Brain microvascular endothelial cell (primary cell): ENCODE measurements around the gene NACA2.

ENCODE experiments used
- DNase-seq: peaks from one replicate; pipeline ENCODE4 v3.0.0-alpha.2; 2020
- H3K27ac ChIP-seq: fragments of 250-450 bp; sonication (Bioruptor Pico); 2 replicates; pipeline ENCODE4 v1.5.1; 2020; ENCODE audit warnings: mild to moderate bottlenecking, moderate library complexity
- H3K27me3 ChIP-seq: fragments of 250-450 bp; sonication (Bioruptor Pico); replicated peaks from 2 replicates; pipeline ENCODE4 v1.5.1; 2020; ENCODE audit warnings: mild to moderate bottlenecking
- H3K36me3 ChIP-seq: fragments of 250-450 bp; sonication (Bioruptor Pico); replicated peaks from 2 replicates; pipeline ENCODE4 v1.5.1; 2020; ENCODE audit warnings: mild to moderate bottlenecking
- H3K4me3 ChIP-seq: 2 replicates; pipeline ENCODE4 v1.5.1; 2011; ENCODE audit warnings: low read depth, mild to moderate bottlenecking, control low read depth, low read length, moderate library complexity
- in situ Hi-C: cut with HindIII; loops from 2 replicates; pipeline ENCODE4 v1.10.0; 2017; ENCODE audit warnings: low sequenced_read_pairs, low pct_ligation_motif_present
- TF ChIP-seq, protein P1 (sequence below): IDR thresholded peaks from 2 replicates; pipeline ENCODE4 v1.5.1; 2011; ENCODE audit warnings: low read depth, mild to moderate bottlenecking, moderate library complexity, low read length, control low read depth, inconsistent platforms; ENCODE audit errors: missing control alignments

Gene NACA2

DNA sequence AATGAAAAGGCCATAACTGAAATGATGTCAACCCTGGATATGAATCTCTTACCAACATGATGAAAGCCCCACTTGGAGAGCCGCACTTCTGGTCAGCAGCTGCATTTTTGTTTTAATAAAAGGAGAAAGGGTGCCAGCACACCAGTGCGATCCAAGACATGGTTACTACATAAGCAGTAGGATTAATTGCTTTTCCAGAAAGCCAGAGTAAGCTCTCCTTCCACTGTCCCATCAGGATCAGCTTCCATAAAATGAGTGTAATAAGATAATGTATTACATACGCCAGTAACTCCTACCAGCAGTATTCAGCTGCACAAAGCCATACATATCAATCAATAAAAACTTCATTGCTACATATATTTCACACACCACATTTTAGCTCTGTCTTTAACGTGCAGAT, 26.3 kb upstream of the NACA2 start:
- in situ Hi-C loops, result no loop called here
- Histone ChIP-seq H3K27me3 (no peaks in the 10 kb centered on the region), H3K27ac (no peak overlapping the region), H3K36me3 (no peaks in the 10 kb centered on the region), H3K4me3 (no peak overlapping the region)
- no peak for DNase-seq
- TF ChIP-seq, protein P1, sequence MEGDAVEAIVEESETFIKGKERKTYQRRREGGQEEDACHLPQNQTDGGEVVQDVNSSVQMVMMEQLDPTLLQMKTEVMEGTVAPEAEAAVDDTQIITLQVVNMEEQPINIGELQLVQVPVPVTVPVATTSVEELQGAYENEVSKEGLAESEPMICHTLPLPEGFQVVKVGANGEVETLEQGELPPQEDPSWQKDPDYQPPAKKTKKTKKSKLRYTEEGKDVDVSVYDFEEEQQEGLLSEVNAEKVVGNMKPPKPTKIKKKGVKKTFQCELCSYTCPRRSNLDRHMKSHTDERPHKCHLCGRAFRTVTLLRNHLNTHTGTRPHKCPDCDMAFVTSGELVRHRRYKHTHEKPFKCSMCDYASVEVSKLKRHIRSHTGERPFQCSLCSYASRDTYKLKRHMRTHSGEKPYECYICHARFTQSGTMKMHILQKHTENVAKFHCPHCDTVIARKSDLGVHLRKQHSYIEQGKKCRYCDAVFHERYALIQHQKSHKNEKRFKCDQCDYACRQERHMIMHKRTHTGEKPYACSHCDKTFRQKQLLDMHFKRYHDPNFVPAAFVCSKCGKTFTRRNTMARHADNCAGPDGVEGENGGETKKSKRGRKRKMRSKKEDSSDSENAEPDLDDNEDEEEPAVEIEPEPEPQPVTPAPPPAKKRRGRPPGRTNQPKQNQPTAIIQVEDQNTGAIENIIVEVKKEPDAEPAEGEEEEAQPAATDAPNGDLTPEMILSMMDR, result no peak

DNA sequence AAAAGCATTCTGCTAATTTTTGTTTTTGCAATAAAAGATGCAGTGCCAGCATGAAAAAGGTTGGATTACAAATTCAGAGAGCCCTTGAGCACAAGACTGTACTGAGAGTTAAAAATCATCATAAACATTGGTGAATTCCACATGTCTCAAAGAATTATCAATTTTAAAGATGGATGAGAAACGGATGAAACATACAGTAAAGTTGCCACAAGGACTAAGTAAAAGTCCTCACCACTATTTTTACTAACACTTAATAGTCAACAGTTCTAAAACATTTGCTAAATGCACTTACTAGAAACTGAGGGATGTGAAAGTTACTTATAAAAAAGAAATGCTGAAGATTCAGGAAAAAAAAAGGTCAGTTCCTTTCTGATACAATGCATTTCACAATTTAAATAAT, 25.8 kb upstream of the NACA2 start:
- in situ Hi-C loops, result no loop called here
- H3K27me3 ChIP-seq, result no peaks in the 10 kb centered on the region
- no peak overlapping the region for H3K27ac ChIP-seq
- no peak overlapping the region for H3K4me3 ChIP-seq
- no peaks in the 10 kb centered on the region for H3K36me3 ChIP-seq
- TF ChIP-seq, protein P1, result no peak
- no peak for DNase-seq

DNA sequence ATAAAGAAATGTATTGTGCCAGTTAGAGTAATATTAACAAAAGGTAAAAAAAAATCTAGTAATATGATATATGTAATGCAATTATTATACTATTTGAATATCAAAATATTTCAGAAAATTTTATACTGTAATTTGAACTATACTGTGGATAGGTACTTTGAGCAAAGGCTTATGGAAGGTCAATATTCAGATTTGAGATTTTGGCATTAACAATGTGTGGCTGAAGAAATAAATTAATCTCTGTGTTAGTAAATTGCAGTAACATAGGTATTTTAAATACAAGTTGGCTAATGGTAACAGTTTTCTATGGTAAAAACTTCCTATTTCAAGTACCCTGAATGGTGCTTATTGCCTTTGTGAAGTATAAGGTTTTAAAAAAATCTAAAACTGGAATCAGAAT, 23.2 kb upstream of the NACA2 start:
- no peak overlapping the region for H3K4me3 ChIP-seq
- TF ChIP-seq, protein P1, result no peak
- in situ Hi-C loops, result no loop called here
- DNase-seq, result no peak
- H3K27me3 ChIP-seq, result no peaks in the 10 kb centered on the region
- no peaks in the 10 kb centered on the region for H3K36me3 ChIP-seq
- no peak overlapping the region for H3K27ac ChIP-seq

DNA sequence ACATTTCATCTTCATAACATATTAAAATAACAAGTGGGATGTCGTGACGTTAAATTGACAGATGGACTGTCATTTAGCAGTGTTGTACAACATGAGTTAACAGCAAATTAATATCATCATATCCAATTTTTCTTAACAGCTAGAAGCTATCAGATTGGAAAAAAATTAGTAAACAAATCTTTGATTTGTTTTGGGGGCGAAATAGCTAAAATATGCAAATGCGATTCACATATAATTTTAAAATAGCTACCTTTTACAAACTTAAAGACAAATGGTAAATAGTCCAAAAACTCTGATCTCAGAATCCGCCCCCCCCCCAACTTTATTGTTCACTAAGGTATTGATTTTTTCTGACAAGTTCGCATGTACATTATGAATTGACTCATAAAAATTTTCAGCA, 20.3 kb upstream of the NACA2 start:
- in situ Hi-C loops, result no loop called here
- no peaks in the 10 kb centered on the region for H3K36me3 ChIP-seq
- no peak for DNase-seq
- no peak overlapping the region for H3K4me3 ChIP-seq
- no peaks in the 10 kb centered on the region for H3K27me3 ChIP-seq
- TF ChIP-seq, protein P1, result no peak
- H3K27ac ChIP-seq, result no peak overlapping the region

DNA sequence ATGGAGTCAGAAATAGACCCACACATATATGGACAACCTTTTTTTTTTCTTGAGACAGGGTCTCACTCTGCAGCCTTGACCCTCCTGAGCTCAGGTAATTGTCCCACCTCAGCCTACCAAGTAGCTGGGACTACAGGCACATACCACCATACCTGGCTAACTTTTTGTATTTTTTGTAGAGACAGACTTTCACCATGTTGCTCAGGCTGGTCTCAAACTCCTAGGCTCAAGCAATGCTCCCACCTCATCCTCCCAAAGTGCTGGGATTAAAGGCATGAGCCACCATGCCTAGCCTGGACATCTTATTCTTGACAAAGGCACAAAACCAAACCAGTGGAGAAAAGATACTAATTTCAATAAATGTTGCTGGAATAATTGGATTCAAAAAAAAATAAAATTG, 14.7 kb upstream of the NACA2 start:
- Histone ChIP-seq H3K27ac (no peak overlapping the region), H3K27me3 (no peaks in the 10 kb centered on the region), H3K4me3 (no peak overlapping the region), H3K36me3 (no peaks in the 10 kb centered on the region)
- TF ChIP-seq, protein P1, result no peak
- no peak for DNase-seq
- in situ Hi-C loops, result no loop called here

DNA sequence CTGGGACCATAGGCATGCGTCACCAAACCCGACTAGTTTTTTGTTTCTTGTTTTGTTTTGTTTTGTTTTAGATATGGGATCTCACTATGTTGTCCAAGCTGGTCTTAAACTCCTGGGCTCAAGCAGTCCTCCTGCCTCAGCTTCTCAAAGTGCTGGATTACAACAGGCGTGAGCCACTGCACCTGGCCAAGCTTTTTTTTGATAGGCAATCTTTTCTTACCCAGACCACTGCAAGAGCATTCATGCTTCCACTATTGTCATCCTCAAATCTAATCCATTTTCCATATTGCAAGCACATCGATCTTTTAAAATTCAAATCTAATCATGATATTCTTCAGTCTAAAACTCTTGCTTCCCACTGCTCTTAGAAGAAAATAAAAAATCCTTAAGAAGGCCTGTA, 10.3 kb upstream of the NACA2 start:
- H3K4me3 ChIP-seq, result no peak overlapping the region
- H3K27me3 ChIP-seq, result no peaks in the 10 kb centered on the region
- H3K27ac ChIP-seq, result no peak overlapping the region
- H3K36me3 ChIP-seq, result no peaks in the 10 kb centered on the region
- in situ Hi-C loops, result no loop called here
- TF ChIP-seq, protein P1, result no peak
- no peak for DNase-seq
